ENCODE results near the gene TRIM71. TPM values are rescaled to one million over a fixed set of nuclear protein-coding genes. Genes with fewer than 3 reads are reported as not detected.
"Not testable (repeated sequence)": the region's sequence is repeated elsewhere in the genome, so short reads cannot be mapped to it uniquely, and the experiment has no call there.

Gene TRIM71
- polyA plus RNA-seq, 1 donor (not counting 4 experiments of a cell fraction or from before 2014, with no cell fraction given): not detected

DNA sequence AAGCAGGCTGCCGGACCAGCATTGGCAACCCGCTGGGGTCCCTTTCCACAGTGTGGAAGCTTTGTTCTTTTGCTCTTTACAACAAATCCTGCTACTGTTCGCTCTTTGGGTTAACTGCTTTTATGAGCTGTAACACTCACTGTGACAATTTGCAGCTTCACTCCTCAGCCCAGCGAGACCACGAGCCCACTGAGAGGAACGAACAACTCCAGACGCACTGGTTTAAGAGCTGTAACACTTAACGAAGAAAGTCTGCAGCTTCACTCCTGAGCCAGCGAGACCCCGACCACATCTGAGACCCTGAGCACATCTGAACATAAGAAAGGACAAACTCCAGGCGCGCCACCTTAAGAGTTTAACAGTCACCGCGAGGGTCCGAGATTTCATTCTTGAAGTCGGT is 122.9 kb downstream of the TRIM71 start:
- no peak for DNase-seq (ENCODE audit: low read depth, low spot score)
- Histone ChIP-seq H3K27me3 (ENCODE audit: control insufficient read depth, extremely low read depth, insufficient read depth, low read length) (no peaks in the 10 kb centered on the region), H2AFZ (ENCODE audit: control insufficient read depth, low read length) (no peak overlapping the region), H3K27ac (ENCODE audit: control insufficient read depth, insufficient read depth, low read length) (no peak overlapping the region), H3K4me3 (ENCODE audit: control insufficient read depth in 2 of 3, extremely low read depth in 1 of 3, insufficient read depth in 2 of 3, low read depth in 1 of 3, low read length in 3 of 3) (no peak overlapping the region), H3K9me1 (ENCODE audit: control insufficient read depth, extremely low read depth, insufficient read depth, low read length) (no peaks in the 10 kb centered on the region), H3K79me2 (ENCODE audit: control insufficient read depth, insufficient read depth, low read length) (no peaks in the 10 kb centered on the region), H3K36me3 (ENCODE audit: control insufficient read depth in 2 of 2, extremely low read depth in 1 of 2, insufficient read depth in 2 of 2, low read length in 2 of 2) (no peaks in the 10 kb centered on the region), H3K9me3 (ENCODE audit: control insufficient read depth, low read depth, low read length) (no peaks in the 10 kb centered on the region), H3K9ac (ENCODE audit: control insufficient read depth, extremely low read depth, insufficient read depth, low read length) (no peak overlapping the region), H3K4me2 (ENCODE audit: control insufficient read depth, extremely low read depth, insufficient read depth, low read depth, low read length) (no peak overlapping the region), H4K20me1 (ENCODE audit: control insufficient read depth, extremely low read depth, insufficient read depth, low read length) (no peaks in the 10 kb centered on the region), H3K4me1 (ENCODE audit: control insufficient read depth, extremely low read depth, insufficient read depth, low read length) (peaks cover 4% of the 10 kb centered on the region)
- TF ChIP-seq, protein P1, sequence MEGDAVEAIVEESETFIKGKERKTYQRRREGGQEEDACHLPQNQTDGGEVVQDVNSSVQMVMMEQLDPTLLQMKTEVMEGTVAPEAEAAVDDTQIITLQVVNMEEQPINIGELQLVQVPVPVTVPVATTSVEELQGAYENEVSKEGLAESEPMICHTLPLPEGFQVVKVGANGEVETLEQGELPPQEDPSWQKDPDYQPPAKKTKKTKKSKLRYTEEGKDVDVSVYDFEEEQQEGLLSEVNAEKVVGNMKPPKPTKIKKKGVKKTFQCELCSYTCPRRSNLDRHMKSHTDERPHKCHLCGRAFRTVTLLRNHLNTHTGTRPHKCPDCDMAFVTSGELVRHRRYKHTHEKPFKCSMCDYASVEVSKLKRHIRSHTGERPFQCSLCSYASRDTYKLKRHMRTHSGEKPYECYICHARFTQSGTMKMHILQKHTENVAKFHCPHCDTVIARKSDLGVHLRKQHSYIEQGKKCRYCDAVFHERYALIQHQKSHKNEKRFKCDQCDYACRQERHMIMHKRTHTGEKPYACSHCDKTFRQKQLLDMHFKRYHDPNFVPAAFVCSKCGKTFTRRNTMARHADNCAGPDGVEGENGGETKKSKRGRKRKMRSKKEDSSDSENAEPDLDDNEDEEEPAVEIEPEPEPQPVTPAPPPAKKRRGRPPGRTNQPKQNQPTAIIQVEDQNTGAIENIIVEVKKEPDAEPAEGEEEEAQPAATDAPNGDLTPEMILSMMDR (optimal IDR thresholded peaks at IDR 0.05 in 1 of 3, IDR thresholded peaks at IDR 0.05 in 1 of 3, conservative IDR thresholded peaks at IDR 0.05 in 1 of 3; ENCODE audit: extremely low read depth in 1 of 3, insufficient read depth in 2 of 3, low read length in 3 of 3): no peak
- TF ChIP-seq EZH2 (IDR thresholded peaks at IDR 0.05; ENCODE audit: low read length): no peak
- no peak for FAIRE-seq
- dilution Hi-C loops (cut with MboI; ENCODE audit: extremely low pct_ligation_motif_present, low sequenced_read_pairs): no loop called here

DNA sequence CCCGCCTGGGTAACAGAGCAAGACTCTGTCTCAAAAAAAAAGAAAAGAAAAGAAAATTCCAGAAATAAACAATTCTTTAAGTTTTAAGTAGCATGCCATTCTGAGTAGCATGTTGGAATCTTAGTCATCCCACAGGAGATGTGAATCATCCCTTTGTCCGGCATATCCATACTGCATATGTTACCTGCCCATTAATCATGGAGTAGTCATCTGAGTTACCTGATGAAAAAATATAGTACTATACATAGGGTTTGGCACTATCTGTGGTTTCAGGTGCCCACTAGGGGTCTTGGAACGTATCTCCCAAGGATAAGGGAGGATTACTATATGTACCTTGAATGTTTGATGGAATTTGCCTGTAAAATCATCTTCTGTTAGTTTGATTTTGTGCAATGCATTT is 127.3 kb downstream of the TRIM71 start:
- Histone ChIP-seq H3K4me1 (ENCODE audit: control insufficient read depth, extremely low read depth, insufficient read depth, low read length) (peaks cover 4% of the 10 kb centered on the region), H3K9ac (ENCODE audit: control insufficient read depth, extremely low read depth, insufficient read depth, low read length) (no peak overlapping the region), H4K20me1 (ENCODE audit: control insufficient read depth, extremely low read depth, insufficient read depth, low read length) (no peaks in the 10 kb centered on the region), H3K27me3 (ENCODE audit: control insufficient read depth, extremely low read depth, insufficient read depth, low read length) (no peaks in the 10 kb centered on the region), H3K4me3 (ENCODE audit: control insufficient read depth in 2 of 3, extremely low read depth in 1 of 3, insufficient read depth in 2 of 3, low read depth in 1 of 3, low read length in 3 of 3) (no peak overlapping the region), H3K4me2 (ENCODE audit: control insufficient read depth, extremely low read depth, insufficient read depth, low read depth, low read length) (peak overlapping the region; percentile 4), H3K79me2 (ENCODE audit: control insufficient read depth, insufficient read depth, low read length) (no peaks in the 10 kb centered on the region), H3K9me1 (ENCODE audit: control insufficient read depth, extremely low read depth, insufficient read depth, low read length) (no peaks in the 10 kb centered on the region), H2AFZ (ENCODE audit: control insufficient read depth, low read length) (no peak overlapping the region), H3K36me3 (ENCODE audit: control insufficient read depth in 2 of 2, extremely low read depth in 1 of 2, insufficient read depth in 2 of 2, low read length in 2 of 2) (no peaks in the 10 kb centered on the region), H3K9me3 (ENCODE audit: control insufficient read depth, low read depth, low read length) (no peaks in the 10 kb centered on the region), H3K27ac (ENCODE audit: control insufficient read depth, insufficient read depth, low read length) (no peak overlapping the region)
- TF ChIP-seq, protein P1 (optimal IDR thresholded peaks at IDR 0.05 in 1 of 3, IDR thresholded peaks at IDR 0.05 in 1 of 3, conservative IDR thresholded peaks at IDR 0.05 in 1 of 3; ENCODE audit: extremely low read depth in 1 of 3, insufficient read depth in 2 of 3, low read length in 3 of 3): peak in 1 of 3 experiments; percentile 11
- TF ChIP-seq EZH2 (IDR thresholded peaks at IDR 0.05; ENCODE audit: low read length): no peak
- DNase-seq (ENCODE audit: low read depth, low spot score): peak; percentile 60
- FAIRE-seq: peak; percentile 71
- dilution Hi-C loops (cut with MboI; ENCODE audit: extremely low pct_ligation_motif_present, low sequenced_read_pairs): no loop called here

DNA sequence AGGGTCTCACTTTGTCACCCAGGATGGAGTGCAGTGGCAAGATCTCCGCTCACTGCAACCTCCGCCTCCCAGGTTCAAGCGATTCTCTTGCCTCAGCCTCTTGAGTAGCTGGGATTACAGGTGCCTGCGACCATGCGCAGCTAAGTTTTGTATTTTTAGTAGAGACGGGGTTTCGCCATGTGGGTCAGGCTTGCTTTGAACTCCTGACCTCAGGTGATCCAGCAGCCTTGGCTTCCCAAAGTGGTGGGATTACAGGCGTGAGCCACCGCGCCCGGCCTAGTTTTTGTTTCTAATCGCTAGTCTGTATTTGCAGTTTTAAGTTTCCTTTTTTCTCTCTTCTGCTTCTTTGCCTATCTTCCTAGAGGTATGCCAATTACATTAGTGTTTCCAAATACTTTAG is 127.8 kb downstream of the TRIM71 start:
- H3K4me3 ChIP-seq (ENCODE audit: control insufficient read depth in 2 of 3, extremely low read depth in 1 of 3, insufficient read depth in 2 of 3, low read depth in 1 of 3, low read length in 3 of 3); dilution Hi-C loops (cut with MboI; ENCODE audit: extremely low pct_ligation_motif_present, low sequenced_read_pairs); H2AFZ ChIP-seq (ENCODE audit: control insufficient read depth, low read length); H3K79me2 ChIP-seq (ENCODE audit: control insufficient read depth, insufficient read depth, low read length); H3K27me3 ChIP-seq (ENCODE audit: control insufficient read depth, extremely low read depth, insufficient read depth, low read length); H3K9me3 ChIP-seq (ENCODE audit: control insufficient read depth, low read depth, low read length); H4K20me1 ChIP-seq (ENCODE audit: control insufficient read depth, extremely low read depth, insufficient read depth, low read length); H3K36me3 ChIP-seq (ENCODE audit: control insufficient read depth in 2 of 2, extremely low read depth in 1 of 2, insufficient read depth in 2 of 2, low read length in 2 of 2); FAIRE-seq; DNase-seq (ENCODE audit: low read depth, low spot score); H3K27ac ChIP-seq (ENCODE audit: control insufficient read depth, insufficient read depth, low read length); H3K9me1 ChIP-seq (ENCODE audit: control insufficient read depth, extremely low read depth, insufficient read depth, low read length); H3K9ac ChIP-seq (ENCODE audit: control insufficient read depth, extremely low read depth, insufficient read depth, low read length); H3K4me1 ChIP-seq (ENCODE audit: control insufficient read depth, extremely low read depth, insufficient read depth, low read length): not testable (repeated sequence)
- peak overlapping the region; percentile 4 for H3K4me2 ChIP-seq (ENCODE audit: control insufficient read depth, extremely low read depth, insufficient read depth, low read depth, low read length)

Data from keratinocyte (primary cell).